ENCODE data around the gene GSPT1. TPM values are rescaled to one million over a fixed set of nuclear protein-coding genes. Genes with fewer than 3 reads are reported as not detected.
"Not testable (repeated sequence)": the region's sequence is repeated elsewhere in the genome, so short reads cannot be mapped to it uniquely, and the experiment has no call there.

The GSPT1 gene
- total RNA-seq (ENCODE audit: insufficient read depth, low replicate concordance): 72.5 TPM

DNA sequence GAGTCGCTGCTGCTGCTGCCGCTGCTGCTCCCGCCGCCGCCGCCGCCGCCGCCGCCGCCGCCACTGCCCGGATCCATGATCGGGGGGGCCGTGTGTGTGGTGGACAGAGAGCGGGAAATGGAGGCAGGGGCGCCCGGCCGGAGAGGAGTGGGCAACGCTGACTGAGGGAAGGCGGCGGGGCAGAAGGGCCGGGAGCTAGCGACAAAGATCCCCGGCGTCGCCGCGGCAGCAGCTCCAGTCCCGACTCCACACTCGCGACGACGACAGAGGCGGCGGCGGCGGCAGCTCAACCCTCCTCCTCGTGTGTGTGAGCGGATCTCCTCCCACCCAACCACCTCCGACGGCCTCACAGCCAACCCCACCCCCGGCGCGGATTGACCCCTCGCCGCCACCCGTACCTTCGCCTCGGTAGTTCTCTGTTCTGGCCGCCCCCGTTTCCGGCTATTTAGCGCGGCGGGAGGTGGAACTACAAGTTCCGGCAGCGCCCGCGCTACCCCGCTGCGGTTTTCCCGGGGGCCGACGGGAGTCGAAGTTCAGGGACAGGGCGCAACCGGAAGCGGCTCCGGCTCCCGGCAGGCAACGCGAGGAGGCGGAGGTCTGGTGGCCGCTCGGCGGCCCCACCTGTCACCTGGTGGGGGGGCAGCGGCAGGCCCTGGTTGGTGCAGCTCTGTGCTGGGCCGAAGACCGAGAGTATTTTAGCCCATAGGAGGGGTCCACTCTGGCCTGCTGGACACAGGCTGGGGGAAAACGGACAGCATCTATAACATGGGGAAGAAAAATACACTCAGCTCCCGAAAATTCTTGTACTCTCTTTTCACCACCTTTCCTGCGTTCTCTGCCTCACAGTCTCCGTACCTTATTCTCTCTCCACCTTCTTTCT is at the start of gene GSPT1:
TSS of gene GSPT1 (minus strand) at position 313 of the 880 bp plus-strand sequence. CDS start at position 77, 236 bp downstream.
- DNase-seq (ENCODE audit: low spot score): peak; percentile 99

DNA sequence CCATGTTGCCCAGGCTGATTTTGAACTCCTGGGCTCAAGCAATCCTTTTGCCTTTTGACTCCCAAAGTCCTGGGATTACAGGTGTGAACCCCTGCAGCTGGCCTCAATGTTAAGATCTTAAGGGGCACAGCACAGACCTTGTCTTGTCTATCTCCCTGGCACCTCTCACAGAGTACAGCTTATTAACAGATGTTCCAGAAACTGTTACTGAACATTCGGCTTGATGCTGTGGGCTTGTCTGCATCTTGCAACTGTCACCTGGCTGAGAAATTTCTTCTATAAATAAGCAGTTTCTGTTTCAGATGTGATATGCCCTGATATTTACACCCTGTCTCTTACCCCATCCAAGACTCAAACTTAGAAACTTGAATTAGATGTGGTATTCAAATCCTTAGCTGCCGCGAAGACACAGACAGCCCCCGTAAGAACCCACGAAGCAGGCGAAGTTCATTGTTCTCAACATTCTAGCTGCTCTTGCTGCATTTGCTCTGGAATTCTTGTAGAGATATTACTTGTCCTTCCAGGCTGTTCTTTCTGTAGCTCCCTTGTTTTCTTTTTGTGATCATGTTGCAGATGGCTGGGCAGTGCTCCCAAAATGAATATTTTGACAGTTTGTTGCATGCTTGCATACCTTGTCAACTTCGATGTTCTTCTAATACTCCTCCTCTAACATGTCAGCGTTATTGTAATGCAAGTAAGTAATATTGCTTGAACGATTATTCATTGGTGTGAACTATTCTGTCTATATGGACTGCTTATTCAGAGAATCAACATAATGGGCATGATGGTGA is 49.2 kb upstream of the GSPT1 start, which contains the start of gene TNFRSF17:
TSS of gene TNFRSF17 (plus strand) at position 450 of the 791 bp plus-strand sequence. CDS start at position 565, 115 bp downstream.
- no peak for DNase-seq (ENCODE audit: low spot score)

DNA sequence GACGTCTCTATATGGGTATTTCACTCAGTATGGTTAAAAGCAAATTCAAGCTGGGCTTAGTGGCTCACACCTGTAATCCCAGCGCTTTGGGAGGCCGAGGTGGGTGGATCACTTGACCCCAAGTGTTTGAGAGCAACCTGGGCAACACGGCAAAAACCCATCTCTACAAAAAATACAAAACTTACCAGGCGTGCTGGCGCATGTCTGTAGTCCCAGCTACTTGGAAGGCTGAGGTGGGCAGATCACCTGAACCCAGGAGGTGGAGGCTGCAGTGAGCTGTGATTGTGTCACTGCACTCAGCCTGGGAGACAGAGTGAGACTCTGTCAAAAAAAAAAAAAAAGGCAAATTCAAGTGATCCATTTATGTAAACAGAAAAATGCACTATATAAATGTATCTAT is 48.0 kb upstream of the GSPT1 start:
- DNase-seq (ENCODE audit: low spot score): no peak

DNA sequence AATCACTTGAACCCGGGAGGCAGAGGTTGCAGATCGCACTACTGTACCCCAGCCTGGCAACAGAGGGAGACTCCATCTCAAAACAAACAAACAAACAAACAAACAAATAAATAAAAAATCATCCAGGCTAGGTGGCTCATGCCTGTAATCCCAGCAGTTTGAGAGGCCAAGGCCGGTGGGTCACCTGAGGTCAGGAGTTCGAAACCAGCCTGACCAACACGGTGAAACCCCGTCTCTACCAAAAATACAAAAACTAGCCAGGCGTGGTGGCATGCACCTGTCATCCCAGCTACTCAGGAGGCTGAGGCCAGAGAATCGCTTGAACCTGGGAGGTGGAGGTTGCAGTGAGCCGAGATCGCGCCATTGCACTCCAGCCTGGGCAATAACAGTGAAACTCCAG is 47.2 kb upstream of the GSPT1 start:
- not testable (repeated sequence) for DNase-seq (ENCODE audit: low spot score)

DNA sequence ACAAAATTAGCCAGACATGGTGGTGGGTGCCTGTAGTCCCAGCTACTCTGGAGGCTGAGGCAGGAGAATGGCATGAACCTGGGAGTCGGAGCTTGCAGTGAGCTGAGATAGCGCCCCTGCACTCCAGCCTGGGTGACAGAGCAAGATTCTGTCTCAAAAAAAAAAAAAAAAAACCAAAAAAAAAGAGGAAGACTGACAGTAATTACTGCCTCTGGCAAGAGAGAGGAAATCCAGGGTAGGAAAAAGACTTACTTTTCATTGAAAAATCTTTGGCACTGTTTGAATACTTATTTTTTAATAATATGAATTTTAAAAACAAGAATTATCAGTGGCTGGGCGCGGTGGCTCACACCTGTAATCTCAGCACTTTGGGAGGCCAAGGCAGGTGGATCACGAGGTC is 46.7 kb upstream of the GSPT1 start:
- not testable (repeated sequence) for DNase-seq (ENCODE audit: low spot score)

DNA sequence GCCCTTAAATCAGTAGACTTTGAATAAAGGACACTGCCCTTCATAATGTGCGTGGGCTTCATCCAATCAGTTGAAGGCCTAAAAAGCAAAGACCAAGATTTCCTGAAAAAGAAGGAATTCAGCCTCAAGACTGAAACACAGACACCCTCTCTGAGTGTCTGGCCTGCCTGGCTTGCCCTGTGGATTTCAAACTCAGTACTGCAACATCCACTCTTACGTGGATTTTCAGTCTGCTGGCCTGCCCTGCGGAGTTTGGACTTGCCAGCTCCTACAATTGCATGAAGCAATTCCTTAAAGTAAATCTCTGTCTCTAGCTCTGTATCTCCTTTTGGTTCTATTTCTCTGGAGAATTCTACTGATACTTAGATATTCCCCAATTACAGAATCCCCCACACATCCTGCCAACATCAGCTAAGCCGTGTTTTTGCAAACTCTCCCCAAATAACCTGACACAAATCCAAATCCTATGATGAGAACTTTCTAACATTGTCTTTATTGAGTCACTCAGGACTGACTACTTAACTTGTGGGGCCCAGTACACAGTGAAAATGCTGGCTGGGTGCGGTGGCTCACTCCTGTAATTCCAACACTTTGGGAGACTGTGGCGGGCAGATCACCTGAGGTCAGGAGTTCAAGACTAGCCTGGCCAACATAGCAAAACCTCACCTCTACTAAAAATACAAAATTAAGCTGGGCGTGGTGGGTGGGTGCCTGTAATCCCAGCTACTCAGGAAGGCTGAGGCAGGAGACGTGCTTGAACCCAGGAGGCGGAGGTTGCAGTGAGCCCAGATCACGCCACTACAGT is 42.0 kb upstream of the GSPT1 start:
- no peak for DNase-seq (ENCODE audit: low spot score)

DNA sequence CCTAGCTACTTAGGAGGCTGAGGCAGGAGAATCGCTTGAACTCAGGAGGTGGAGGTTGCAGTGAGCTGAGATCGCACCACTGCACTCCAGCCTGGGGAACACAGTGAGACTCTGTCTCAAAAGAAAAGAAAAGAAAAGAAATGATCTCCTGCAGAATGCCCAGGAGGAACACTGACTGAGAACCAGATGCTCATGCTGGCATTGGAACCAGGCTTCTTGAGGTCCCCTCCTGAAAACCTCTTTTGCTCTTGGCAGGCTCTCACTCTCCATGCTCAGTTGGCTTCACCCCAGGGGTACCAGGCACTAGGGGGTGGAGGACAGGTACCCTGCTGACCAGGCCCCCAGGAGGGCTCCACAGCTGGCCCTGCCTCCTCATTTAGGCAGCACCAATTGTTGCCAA is 40.8 kb upstream of the GSPT1 start:
- no peak for DNase-seq (ENCODE audit: low spot score)

DNA sequence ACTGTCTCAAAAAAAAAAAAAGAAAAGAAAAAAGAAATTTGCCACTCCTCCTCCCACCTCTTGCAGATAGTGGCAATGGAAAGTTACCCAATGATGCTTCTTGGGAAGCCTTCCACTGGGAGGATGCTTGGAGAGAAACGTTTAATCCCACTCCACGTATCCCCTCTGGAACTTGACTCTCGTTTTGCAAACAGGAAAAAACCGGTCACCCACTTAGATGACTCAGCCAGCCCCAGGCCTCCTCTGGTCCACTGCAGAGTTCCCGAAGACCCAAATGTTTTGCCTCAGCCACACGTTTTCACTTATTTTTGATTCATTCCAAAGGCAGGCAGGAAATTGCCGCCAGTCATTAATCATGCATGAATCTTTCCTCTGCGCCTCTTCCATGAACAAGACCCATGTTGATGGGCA is 40.0 kb upstream of the GSPT1 start:
- DNase-seq (ENCODE audit: low spot score): peak; percentile 74

DNA sequence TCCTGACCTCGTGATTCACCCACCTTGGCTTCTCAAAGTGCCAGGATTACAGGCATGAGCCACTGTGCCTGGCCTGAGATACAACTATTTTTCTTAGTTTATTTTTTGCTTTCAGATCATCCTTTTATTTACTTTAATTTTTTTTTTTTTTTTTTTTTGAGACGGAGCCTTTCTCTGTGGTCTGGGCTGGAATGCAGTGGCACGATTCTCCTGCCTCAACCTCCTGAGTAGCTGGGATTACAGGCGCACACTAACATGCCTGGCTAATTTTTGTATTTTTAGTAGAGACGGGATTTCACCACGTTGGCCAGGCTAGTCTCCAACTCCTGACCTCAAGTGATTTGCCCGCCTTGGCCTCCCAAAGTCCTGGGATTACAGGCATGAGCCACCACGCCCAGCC is 37.8 kb upstream of the GSPT1 start:
- DNase-seq (ENCODE audit: low spot score): not testable (repeated sequence)

DNA sequence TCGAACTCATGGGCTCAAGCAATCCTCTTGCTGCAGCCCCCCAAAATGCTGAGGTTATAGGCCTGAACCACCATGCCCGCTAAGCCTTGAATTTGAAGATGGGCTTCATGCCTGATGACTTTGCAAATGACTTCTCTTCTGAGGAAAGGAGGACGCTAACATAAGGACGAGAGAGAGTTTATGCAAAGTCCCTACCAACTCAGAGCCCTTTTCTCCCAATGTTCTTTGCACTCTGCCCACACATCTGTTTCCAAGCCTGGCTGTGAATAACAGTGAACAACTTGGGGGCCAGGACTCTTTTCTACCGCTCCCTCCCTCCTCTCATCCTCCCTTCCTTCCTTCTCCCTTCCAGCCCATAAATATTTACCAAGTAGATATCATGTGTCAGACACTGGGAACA is 34.6 kb upstream of the GSPT1 start:
- no peak for DNase-seq (ENCODE audit: low spot score)

DNA sequence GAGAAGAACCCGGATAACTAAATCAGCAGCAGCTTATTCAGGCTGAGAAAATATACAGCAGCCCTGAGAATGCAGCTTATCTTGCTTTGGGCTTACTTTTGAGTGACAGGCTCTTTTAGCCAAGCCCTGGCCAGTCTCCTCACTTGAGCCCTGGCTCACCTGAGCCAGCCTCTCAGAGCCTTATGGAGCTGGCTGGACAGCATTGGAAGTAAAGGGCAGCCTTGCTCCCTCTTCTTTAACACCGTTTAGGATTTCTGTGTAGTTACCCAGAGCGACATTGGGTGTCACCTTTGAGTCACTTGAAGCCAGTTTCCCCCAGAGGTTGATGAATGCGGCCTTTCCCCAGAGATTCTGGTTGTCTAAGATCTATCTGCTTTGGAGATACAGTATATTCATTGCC is 33.8 kb upstream of the GSPT1 start:
- peak; percentile 64 for DNase-seq (ENCODE audit: low spot score)

DNA sequence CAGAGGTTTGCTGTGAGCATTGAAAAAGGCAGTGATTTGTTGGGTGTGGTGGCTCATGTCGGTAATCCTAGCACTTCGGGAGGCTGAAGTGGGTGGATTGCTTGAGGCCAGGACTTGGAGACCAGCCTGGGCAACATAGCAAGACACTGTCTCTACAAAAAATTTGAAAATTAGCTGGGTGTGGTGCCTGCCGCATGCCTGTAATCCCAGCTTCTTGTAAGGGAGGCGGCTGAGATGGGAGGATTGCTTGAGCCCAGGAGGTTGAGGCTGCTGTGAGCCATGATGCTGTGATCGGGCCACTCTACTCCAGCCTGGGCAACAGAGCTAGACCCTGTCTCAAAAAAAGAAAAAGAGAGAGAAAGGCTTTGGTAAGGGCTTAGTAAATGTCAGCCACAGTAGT is 33.1 kb upstream of the GSPT1 start:
- peak; percentile 35 for DNase-seq (ENCODE audit: low spot score)

DNA sequence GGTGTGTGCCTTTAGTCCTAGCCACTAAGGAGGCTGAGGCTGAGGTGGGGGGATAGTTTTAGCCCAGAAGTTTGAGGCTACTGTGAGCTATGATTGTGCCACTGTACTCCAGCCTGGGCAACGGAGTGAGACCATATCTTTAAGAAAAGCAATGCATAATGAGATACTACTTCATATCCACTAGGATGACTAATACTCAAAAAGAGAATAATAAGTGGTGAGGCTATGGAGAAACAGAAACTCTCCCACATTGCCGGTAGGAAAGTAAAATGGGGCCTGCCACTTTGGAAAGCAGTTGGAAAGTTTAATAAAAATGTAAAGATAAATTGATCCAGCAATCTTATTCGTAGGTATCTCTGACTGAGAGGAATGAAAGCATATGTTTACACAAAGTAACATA is 30.7 kb upstream of the GSPT1 start:
- no peak for DNase-seq (ENCODE audit: low spot score)

DNA sequence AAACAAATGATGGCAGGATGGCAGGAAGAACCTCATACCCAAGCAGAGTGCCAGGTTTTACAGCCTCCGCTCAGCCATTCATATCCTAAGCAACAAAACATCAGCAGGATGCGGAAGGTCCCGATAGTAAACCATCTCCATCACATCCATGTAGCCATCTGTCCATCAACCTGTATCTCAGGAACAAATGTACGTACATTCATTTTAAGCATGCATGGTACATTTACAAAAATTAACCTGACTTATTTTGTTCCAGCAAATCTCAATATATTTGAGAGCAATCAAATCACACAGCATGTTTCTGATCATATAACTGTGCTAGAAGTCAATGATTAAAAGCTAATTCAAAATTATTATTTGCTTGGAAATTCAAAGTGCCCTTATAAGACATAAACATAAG is 26.2 kb upstream of the GSPT1 start, which contains the start of gene NPIPB2:
TSS of gene NPIPB2 (minus strand) at position 101 of the 400 bp plus-strand sequence. CDS start at position 101, 0 bp downstream.
- DNase-seq (ENCODE audit: low spot score): not testable (repeated sequence)

DNA sequence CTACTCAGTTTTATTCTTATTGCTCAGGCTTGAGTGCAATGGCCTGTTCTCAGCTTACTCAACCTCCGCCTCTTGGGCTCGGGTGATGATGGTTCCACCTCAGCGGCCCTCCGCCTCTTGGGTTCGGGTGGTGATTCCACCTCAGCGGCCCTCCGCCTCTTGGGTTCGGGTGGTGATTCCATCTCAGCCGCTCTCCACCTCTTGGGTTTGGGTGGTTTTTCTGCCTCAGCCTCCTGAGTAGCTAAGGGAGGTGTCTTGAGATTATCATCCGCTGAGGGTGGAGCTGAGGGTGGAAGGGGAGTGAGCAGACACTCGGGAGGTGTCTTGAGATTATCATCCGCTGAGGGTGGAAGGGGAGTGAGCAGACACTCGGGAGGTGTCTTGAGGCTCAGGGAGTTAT is 11.6 kb upstream of the GSPT1 start:
- DNase-seq (ENCODE audit: low spot score): not testable (repeated sequence)

DNA sequence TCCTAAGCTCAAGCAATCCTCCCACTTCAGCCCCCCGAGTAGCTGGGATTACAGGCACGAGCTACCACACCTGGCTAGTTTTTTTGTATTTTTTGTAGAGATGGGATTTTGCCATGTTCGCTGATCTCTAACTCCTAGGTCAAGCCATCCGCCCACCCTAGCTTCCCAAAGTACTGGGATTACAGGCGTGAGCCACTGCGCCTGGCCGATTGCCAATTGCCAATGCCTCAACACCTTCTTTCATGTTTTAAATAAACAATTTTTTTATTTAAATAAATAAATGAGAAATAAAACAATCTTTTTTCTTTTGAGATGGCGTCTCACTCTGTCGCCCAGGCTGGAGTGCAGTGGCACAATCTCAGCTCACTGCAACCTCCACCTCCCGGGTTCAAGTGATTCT is 8.3 kb upstream of the GSPT1 start:
- DNase-seq (ENCODE audit: low spot score): not testable (repeated sequence)

DNA sequence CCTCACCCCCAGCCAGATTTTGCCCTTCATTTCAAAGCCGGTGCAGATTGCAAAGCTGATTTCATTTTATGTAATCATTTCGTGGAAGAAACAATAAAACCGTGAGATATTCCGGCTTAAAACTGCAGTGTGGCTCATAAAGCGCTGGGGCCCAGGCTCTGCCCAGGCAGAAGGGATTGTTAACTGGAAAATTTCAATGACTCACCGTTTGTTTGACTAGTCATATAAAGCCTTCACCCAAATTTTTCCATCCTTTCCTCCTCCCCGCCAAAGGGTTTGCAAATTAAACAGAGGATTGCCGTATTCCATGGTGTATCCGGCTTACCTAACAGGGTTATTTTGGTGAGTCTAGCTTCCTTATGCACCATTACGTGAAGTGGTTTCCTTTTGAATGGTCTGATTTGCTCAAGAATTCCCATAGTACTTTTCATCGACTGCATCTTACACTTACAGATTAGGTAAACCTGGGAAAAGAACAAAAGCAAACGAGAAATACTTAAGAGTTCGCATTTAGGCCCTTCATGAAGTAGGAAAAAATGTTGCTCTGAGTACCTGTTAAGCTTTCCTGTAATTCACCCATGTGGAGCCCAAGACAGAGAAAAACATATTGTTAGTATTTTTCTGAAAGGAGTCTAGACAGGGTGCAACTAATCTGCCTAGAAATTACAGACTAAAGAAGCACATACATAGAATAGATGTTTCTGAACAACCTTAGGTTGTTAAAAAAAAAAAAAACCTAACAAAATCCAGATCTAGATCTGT is 949 bp upstream of the GSPT1 start:
- peak; percentile 20 for DNase-seq (ENCODE audit: low spot score)

DNA sequence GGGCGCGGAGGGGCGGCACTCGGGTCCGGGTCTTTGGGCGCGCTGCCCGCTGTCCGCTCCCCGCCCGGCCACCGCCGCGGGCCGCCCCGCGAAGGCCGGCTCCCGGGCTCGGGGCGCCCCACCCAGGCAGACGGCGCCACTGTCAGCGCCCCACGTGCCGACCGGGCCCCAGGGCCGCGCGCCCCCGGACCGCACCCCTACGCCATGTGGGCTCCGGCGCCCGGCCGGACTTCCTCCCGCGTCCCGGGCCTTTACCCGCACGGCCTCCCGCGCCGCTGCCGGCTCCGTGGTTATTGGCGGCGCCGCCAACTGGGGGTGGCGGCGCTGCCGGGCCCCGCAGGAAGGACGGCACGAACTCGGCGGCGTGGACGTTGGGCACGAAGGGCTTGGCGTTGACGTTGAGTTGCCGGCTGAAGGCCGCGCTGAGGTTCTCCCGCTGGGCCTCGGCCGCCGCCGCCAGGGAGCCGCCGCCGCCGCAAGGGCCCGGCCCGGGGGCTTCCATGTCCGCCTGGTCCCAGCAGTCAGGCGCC is 577 bp downstream of the GSPT1 start:
- DNase-seq (ENCODE audit: low spot score): no peak

DNA sequence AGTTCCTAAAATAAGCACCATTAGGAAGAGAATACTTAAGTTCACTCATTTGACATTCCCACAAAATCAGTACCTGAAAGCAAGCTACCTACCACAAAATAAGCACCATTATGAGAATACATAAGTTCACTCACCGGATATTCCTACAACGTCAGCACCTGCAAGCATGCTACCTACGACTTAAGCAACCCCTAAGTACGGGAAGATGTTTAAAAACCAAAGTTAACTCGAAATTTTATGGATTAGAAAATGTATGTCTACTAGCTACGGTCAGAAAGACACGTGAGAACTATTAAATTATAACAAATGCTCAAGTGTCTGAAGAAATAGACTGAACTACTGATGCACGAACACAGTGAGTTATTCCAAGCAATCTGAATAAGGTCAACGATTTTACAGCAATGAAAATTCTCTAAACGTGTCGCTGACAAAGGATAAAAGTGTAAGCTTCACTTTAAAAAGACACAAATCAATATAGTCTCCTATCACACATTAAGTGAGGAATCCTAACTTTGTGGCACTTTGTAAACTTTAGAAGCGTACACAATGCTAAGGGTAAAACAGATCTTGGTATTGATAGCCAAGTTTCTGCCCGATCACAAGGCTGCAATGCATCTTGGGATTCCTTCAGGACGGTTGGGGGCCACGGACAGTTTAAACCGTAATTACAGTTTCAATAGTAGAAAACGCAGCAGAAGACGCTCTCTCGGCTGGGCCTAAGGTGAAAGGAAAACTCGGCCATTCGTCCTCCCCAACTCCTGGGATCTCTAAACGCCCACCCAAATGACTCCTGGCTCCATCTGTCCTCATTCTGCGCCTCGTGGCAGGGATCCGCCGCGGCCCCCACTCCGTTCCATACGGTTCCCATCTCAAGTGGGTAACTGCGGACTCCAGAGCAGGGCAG is 1.3 kb downstream of the GSPT1 start:
- peak; percentile 46 for DNase-seq (ENCODE audit: low spot score)
